OCI-LY3 (cell line): ENCODE results near the gene PPARG.

Experiments
- H2AFZ ChIP-seq: fragments of 200-600, 300-600 bp; shearing (Covaris generic); 2 replicates; pipeline ENCODE4 v1.6.0; 2014; ENCODE audit warnings: antibody characterized with exemption, low read depth, low read length
- H3K27ac ChIP-seq: fragments of 200-600, 300-600 bp; sonication (generic); 2 replicates; pipeline ENCODE4 v1.5.1; 2014; ENCODE audit warnings: mild to moderate bottlenecking, low read length, moderate library complexity, mixed read lengths
- H3K27me3 ChIP-seq: fragments of 200-600, 300-600 bp; sonication (generic); 2 replicates; pipeline ENCODE4 v1.6.1; 2014; ENCODE audit warnings: low read depth, low read length, mixed read lengths
- H3K36me3 ChIP-seq: fragments of 200-600, 300-600 bp; sonication (generic); replicated peaks from 2 replicates; pipeline ENCODE3; 2014; ENCODE audit warnings: low read depth, low read length, mixed read lengths
- H3K4me1 ChIP-seq: fragments of 300-600, 200-600 bp; sonication (generic); 2 replicates; pipeline ENCODE4 v1.6.1; 2014; ENCODE audit warnings: low read length, mixed read lengths
- H3K4me2 ChIP-seq: fragments of 200-600, 300-600 bp; sonication (generic); 2 replicates; pipeline ENCODE4 v1.6.1; 2014; ENCODE audit warnings: low read length, mixed read lengths
- H3K4me3 ChIP-seq: fragments of 300-600, 200-600 bp; sonication (generic); 2 replicates; pipeline ENCODE4 v1.5.1; 2014; ENCODE audit warnings: antibody characterized with exemption, mild to moderate bottlenecking, low read length, moderate library complexity
- H3K79me2 ChIP-seq: fragments of 300-600, 200-600 bp; shearing (Covaris generic); 2 replicates; pipeline ENCODE4 v1.6.1; 2014; ENCODE audit warnings: mild to moderate bottlenecking, low read length, mixed read lengths
- H3K9ac ChIP-seq: fragments of 300-600, 200-600 bp; shearing (Covaris generic); 2 replicates; pipeline ENCODE4 v1.6.0; 2014; ENCODE audit warnings: mild to moderate bottlenecking, low read length, moderate library complexity
- H3K9me3 ChIP-seq: fragments of 200-600, 300-600 bp; shearing (Covaris generic); 2 replicates; pipeline ENCODE4 v1.6.1; 2014; ENCODE audit warnings: low read length, mixed read lengths; ENCODE audit not compliant: insufficient read depth
- H4K20me1 ChIP-seq: fragments of 200-600, 300-600 bp; sonication (generic); 2 replicates; pipeline ENCODE4 v1.6.1; 2016; ENCODE audit warnings: low read length, mixed read lengths; ENCODE audit not compliant: insufficient read depth
- CTCF ChIP-seq: fragments of 200-600, 300-600 bp; sonication (generic); IDR thresholded peaks from 2 replicates; pipeline ENCODE4 v1.5.1; 2014; ENCODE audit warnings: antibody characterized with exemption, low read length, low read depth
- EZH2phosphoT487 ChIP-seq: fragments of 200-600 bp; shearing (Covaris generic); IDR thresholded peaks from 2 replicates; pipeline ENCODE4 v1.6.1; 2018; ENCODE audit warnings: antibody characterized with exemption, mixed run types, low read depth

Gene PPARG

GRCh38 chr3:12296511-12296910 lies 7.6 kb downstream of the PPARG start:
- Histone ChIP-seq H3K4me2 (no peak overlapping the region), H3K9me3 (no peaks in the 10 kb centered on the region), H3K4me3 (no peak overlapping the region), H3K36me3 (no peaks in the 10 kb centered on the region), H3K27ac (no peak overlapping the region), H4K20me1 (no peaks in the 10 kb centered on the region), H3K27me3 (no peaks in the 10 kb centered on the region), H3K79me2 (no peaks in the 10 kb centered on the region), H3K9ac (no peak overlapping the region), H3K4me1 (peaks cover 3% of the 10 kb centered on the region), H2AFZ (no peak overlapping the region)
- TF ChIP-seq CTCF (no peak), EZH2phosphoT487 (no peak)

GRCh38 chr3:12299026-12299425 lies 10.2 kb downstream of the PPARG start:
- Histone ChIP-seq H3K4me2 (no peak overlapping the region), H3K27me3 (no peaks in the 10 kb centered on the region), H3K9me3 (no peaks in the 10 kb centered on the region), H2AFZ (no peak overlapping the region), H3K27ac (no peak overlapping the region), H3K9ac (no peak overlapping the region), H3K4me3 (no peak overlapping the region), H4K20me1 (no peaks in the 10 kb centered on the region), H3K36me3 (no peaks in the 10 kb centered on the region), H3K4me1 (peaks cover 15% of the 10 kb centered on the region), H3K79me2 (no peaks in the 10 kb centered on the region)
- TF ChIP-seq CTCF (no peak), EZH2phosphoT487 (no peak)

- no peak overlapping the region for H3K27ac ChIP-seq
- H3K4me3 ChIP-seq = no peak overlapping the region
- H3K4me2 ChIP-seq = no peak overlapping the region
- no peaks in the 10 kb centered on the region for H3K27me3 ChIP-seq
- no peaks in the 10 kb centered on the region for H3K9me3 ChIP-seq
- TF ChIP-seq CTCF (no peak), EZH2phosphoT487 (no peak)
- no peak overlapping the region for H3K9ac ChIP-seq
- no peak overlapping the region for H2AFZ ChIP-seq
- H4K20me1 ChIP-seq = no peaks in the 10 kb centered on the region
- no peaks in the 10 kb centered on the region for H3K36me3 ChIP-seq
- H3K4me1 ChIP-seq = peaks cover 19% of the 10 kb centered on the region
- H3K79me2 ChIP-seq = no peaks in the 10 kb centered on the region
These were observed 11.3 kb downstream of the PPARG start for GRCh38 chr3:12300137-12300536.

GRCh38 chr3:12301031-12301430 lies 12.2 kb downstream of the PPARG start:
- Histone ChIP-seq H3K4me2 (no peak overlapping the region), H2AFZ (no peak overlapping the region), H3K9me3 (no peaks in the 10 kb centered on the region)

More at GRCh38 chr3:12301031-12301430, 12.2 kb downstream of the PPARG start:
- H3K4me1 ChIP-seq = peaks cover 19% of the 10 kb centered on the region
- H3K4me3 ChIP-seq = no peak overlapping the region
- no peaks in the 10 kb centered on the region for H3K36me3 ChIP-seq
- no peaks in the 10 kb centered on the region for H3K27me3 ChIP-seq
- no peak overlapping the region for H3K9ac ChIP-seq
- H3K27ac ChIP-seq = no peak overlapping the region
- H4K20me1 ChIP-seq = no peaks in the 10 kb centered on the region
- TF ChIP-seq CTCF (no peak), EZH2phosphoT487 (no peak)
- H3K79me2 ChIP-seq = no peaks in the 10 kb centered on the region
